CD8-positive, alpha-beta memory T cell (primary cell): Measurements from ENCODE around the gene USH2A. TPM values are rescaled to one million over a fixed set of nuclear protein-coding genes. Genes with fewer than 3 reads are reported as not detected.
"Not testable (repeated sequence)": the region's sequence is repeated elsewhere in the genome, so short reads cannot be mapped to it uniquely, and the experiment has no call there.

Experiments
- CTCF ChIA-PET: fragments of 350-600 bp; sonication (Branson Sonifier 250); formaldehyde crosslinking; loops from one replicate; lab custom pipeline; 2021; ENCODE audit warnings: antibody characterized with exemption; lab: Charles Lee
- POLR2A ChIA-PET: fragments of 350-600 bp; sonication (Branson Sonifier 250); formaldehyde crosslinking; loops from one replicate; lab custom pipeline; 2021; ENCODE audit warnings: antibody characterized with exemption; lab: Charles Lee
- DNase-seq, 5 donors: peaks; one replicate each; pipeline versions ENCODE4 v3.0.0 to v3.0.0-alpha.2; 2020 to 2022; ENCODE audit warnings: mixed read lengths in 1 of 5
- H3K27ac ChIP-seq: one replicate; pipeline ENCODE4 v1.7.0; 2013; ENCODE audit warnings: low read depth, mild to moderate bottlenecking, low read length, moderate library complexity
- H3K27me3 ChIP-seq: 2 replicates; pipeline ENCODE4 v1.7.0; 2013; ENCODE audit warnings: low read length, mild to moderate bottlenecking; ENCODE audit not compliant: insufficient read depth, poor library complexity, severe bottlenecking
- H3K36me3 ChIP-seq: 2 replicates; pipeline ENCODE4 v1.7.0; 2013; ENCODE audit warnings: mild to moderate bottlenecking, low read length, moderate library complexity; ENCODE audit not compliant: insufficient read depth
- H3K4me1 ChIP-seq: 2 replicates; pipeline ENCODE4 v1.7.0; 2013; ENCODE audit warnings: mild to moderate bottlenecking, low read length, moderate library complexity; ENCODE audit not compliant: insufficient read depth
- H3K4me3 ChIP-seq: 2 replicates; pipeline ENCODE4 v1.7.0; 2013; ENCODE audit warnings: mild to moderate bottlenecking, low read length
- H3K9me3 ChIP-seq: 2 replicates; pipeline ENCODE4 v1.7.0; 2013; ENCODE audit warnings: mild to moderate bottlenecking, low read length
- H3K27ac Mint-ChIP-seq, 8 donors: one replicate each; pipeline ENCODE4 v1.8.0; 2020 to 2021; ENCODE audit warnings: mixed read lengths in 8 of 8, mild to moderate bottlenecking in 6 of 8, inconsistent platforms in 3 of 8, moderate library complexity in 3 of 8
- H3K27me3 Mint-ChIP-seq, 2 donors: one replicate each; pipeline ENCODE4 v1.8.0; 2020 to 2021; ENCODE audit warnings: mixed read lengths in 2 of 2, mild to moderate bottlenecking in 1 of 2, moderate library complexity in 1 of 2
- H3K36me3 Mint-ChIP-seq, 3 donors: one replicate each; pipeline ENCODE4 v1.8.0; 2020 to 2021; ENCODE audit warnings: mixed read lengths in 3 of 3, inconsistent platforms in 1 of 3, mild to moderate bottlenecking in 1 of 3
- H3K4me1 Mint-ChIP-seq, 3 donors: one replicate each; pipeline ENCODE4 v1.8.0; 2020 to 2021; ENCODE audit warnings: mixed read lengths in 3 of 3, inconsistent platforms in 1 of 3, mild to moderate bottlenecking in 1 of 3
- H3K4me3 Mint-ChIP-seq, 7 donors: one replicate each; pipeline ENCODE4 v1.8.0; 2020 to 2021; ENCODE audit warnings: mixed read lengths in 7 of 7, mild to moderate bottlenecking in 6 of 7, moderate library complexity in 4 of 7, inconsistent platforms in 2 of 7
- H3K9me3 Mint-ChIP-seq, 5 donors: one replicate each; pipeline ENCODE4 v1.8.0; 2020 to 2022; ENCODE audit warnings: mixed read lengths in 5 of 5, mild to moderate bottlenecking in 3 of 5, moderate library complexity in 2 of 5, inconsistent platforms in 1 of 5
- polyA plus RNA-seq: library from polyadenylated mRNA; unstranded; fragments of 300-500 nt; fragmentation: Illumina TruSeq; gene quantifications from one replicate; pipeline ENCODE4 v1.2.3, GENCODE V29; 2021
- total RNA-seq, 2 experiments: library from RNA; stranded (reverse); gene quantifications; one replicate each; pipeline ENCODE4 v1.2.3, GENCODE V29; 2021

USH2A gene
- total and polyA plus RNA-seq, 3 experiments from 2014 or later = not detected

DNA sequence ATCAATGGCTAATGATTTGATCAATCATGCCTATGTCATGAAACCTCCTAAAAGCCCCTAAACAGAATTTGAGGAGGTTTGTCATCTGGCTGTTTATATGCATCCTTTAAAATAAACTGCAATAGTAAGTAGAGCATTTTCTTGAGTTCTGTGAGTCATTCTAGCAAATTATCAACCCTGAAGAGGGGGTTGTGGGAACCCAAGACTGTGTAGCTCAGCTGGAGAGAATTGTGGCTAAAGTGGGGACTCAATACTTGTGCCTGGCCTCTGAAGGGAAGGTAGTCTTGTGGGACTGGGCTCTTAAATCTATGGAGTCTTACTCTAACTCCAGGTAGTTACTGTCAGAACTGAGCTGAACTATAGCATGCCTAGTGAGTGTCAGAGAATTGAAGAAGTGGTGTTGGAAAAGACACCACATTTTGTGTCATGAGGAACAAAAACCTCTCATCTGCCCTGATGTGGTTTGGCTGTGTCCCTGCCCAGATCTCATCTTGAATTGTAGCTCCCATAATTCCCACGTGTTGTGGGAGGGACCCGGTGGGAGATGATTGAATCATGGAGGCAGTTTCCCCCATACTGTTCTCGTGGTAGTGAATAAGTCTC lies 402.4 kb downstream of the USH2A start:
- ChIA-PET CTCF (no interaction called here), POLR2A (no interaction called here)
- no peak overlapping the region for H3K27ac Mint-ChIP-seq
- H3K4me3 ChIP-seq = no peak overlapping the region
- no peaks in the 10 kb centered on the region for H3K27me3 Mint-ChIP-seq
- DNase-seq = no peak
- no peak overlapping the region for H3K4me3 Mint-ChIP-seq
- H3K4me1 Mint-ChIP-seq = no peaks in the 10 kb centered on the region
- H3K27me3 ChIP-seq = no peaks in the 10 kb centered on the region
- no peak overlapping the region for H3K27ac ChIP-seq
- H3K9me3 Mint-ChIP-seq = peaks cover 1 to 25% (median 7%) of the 10 kb centered on the region in 5 donors
- no peaks in the 10 kb centered on the region for H3K36me3 ChIP-seq
- no peaks in the 10 kb centered on the region for H3K4me1 ChIP-seq
- peaks cover 0 to 2% (median 0%) of the 10 kb centered on the region in 3 donors for H3K36me3 Mint-ChIP-seq
- H3K9me3 ChIP-seq = no peaks in the 10 kb centered on the region

DNA sequence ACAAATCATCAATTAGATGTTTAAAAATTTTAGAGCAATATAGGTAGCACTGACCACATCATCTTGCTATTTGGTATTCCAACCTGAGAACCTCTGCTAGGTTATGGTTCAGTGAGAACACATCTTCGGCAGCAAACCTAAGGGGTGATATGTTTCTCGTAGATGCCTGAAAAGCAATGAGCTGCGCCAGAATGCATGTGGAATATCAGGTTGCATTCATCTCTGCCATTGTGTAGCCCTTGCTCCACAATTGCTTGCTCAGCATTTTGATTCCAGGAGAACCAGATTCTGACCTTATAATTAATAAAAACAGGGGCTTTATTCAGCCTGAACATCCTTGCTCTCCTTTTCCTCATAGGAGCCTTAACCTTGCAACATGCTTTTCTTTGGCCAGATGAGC lies 408.1 kb downstream of the USH2A start:
- H3K27ac ChIP-seq = no peak overlapping the region
- ChIA-PET POLR2A (no interaction called here), CTCF (no interaction called here)
- H3K36me3 ChIP-seq = no peaks in the 10 kb centered on the region
- DNase-seq = no peak
- H3K9me3 ChIP-seq = no peaks in the 10 kb centered on the region
- peaks cover 11 to 24% (median 20%) of the 10 kb centered on the region in 5 donors for H3K9me3 Mint-ChIP-seq
- no peaks in the 10 kb centered on the region for H3K4me1 Mint-ChIP-seq
- H3K27me3 Mint-ChIP-seq = peaks cover 0 to 1% of the 10 kb centered on the region in 2 donors
- no peak overlapping the region for H3K4me3 ChIP-seq
- H3K4me3 Mint-ChIP-seq = no peak overlapping the region
- H3K27ac Mint-ChIP-seq = no peak overlapping the region
- H3K36me3 Mint-ChIP-seq = peaks cover 0 to 4% (median 0%) of the 10 kb centered on the region in 3 donors
- H3K4me1 ChIP-seq = no peaks in the 10 kb centered on the region
- no peaks in the 10 kb centered on the region for H3K27me3 ChIP-seq

DNA sequence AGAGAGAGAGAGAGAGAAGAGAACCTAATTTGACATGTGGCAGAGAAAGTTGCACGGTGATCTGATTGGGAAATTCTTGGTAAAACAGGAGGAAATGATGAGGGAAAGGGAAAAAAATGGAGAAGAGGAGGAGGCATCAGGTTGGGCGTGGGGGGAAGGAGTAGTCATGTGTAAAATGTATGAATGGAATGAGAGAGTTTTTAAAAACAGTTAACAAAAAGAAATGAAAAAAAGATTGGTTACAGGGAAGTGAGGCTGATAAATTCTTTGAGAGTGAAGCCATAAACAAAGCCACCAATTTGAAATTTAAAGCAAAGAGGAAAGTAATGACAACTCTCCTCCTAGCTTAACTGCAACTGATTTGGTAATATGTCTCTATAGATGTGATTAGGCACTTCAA lies 409.2 kb downstream of the USH2A start:
- H3K27ac Mint-ChIP-seq = no peak overlapping the region
- ChIA-PET CTCF (no interaction called here), POLR2A (no interaction called here)
- H3K4me1 Mint-ChIP-seq = no peaks in the 10 kb centered on the region
- H3K9me3 Mint-ChIP-seq = peaks cover 11 to 27% (median 21%) of the 10 kb centered on the region in 5 donors
- no peaks in the 10 kb centered on the region for H3K4me1 ChIP-seq
- H3K27ac ChIP-seq = no peak overlapping the region
- no peak overlapping the region for H3K4me3 ChIP-seq
- H3K27me3 Mint-ChIP-seq = peaks cover 0 to 1% of the 10 kb centered on the region in 2 donors
- H3K9me3 ChIP-seq = no peaks in the 10 kb centered on the region
- H3K4me3 Mint-ChIP-seq = no peak overlapping the region
- no peak for DNase-seq
- peaks cover 0 to 4% (median 0%) of the 10 kb centered on the region in 3 donors for H3K36me3 Mint-ChIP-seq
- no peaks in the 10 kb centered on the region for H3K27me3 ChIP-seq
- no peaks in the 10 kb centered on the region for H3K36me3 ChIP-seq

- H3K9me3 ChIP-seq, H3K27me3 ChIP-seq, H3K27ac ChIP-seq, H3K4me1 ChIP-seq, CTCF ChIA-PET, H3K36me3 ChIP-seq, POLR2A ChIA-PET, H3K36me3 Mint-ChIP-seq, H3K27me3 Mint-ChIP-seq, H3K27ac Mint-ChIP-seq, H3K4me3 ChIP-seq, H3K4me3 Mint-ChIP-seq, DNase-seq, H3K4me1 Mint-ChIP-seq: not testable (repeated sequence)
- H3K9me3 Mint-ChIP-seq = peaks cover 10 to 36% (median 22%) of the 10 kb centered on the region in 5 donors
Measured at GRCh38 chr1:216009456-216009855, 413.8 kb downstream of the USH2A start.

DNA sequence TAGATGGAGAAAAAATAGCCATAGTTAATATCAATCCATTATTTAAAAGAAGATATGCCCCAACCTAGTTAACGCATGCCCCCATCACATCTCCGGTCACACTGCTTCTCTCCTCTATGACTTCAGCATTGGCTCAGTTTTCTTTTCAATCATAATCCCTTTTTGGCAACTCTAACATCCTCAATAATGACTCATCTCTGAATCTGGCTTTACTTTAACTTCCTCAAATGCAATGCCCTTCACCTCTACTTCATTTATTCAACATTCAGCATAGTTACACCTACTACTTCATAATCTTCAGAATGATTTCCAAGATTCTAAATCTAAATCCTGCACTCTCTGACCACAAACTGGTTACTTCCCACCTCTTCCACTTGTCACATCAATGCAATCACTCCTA lies 417.3 kb downstream of the USH2A start:
- no peaks in the 10 kb centered on the region for H3K9me3 ChIP-seq
- ChIA-PET POLR2A (no interaction called here), CTCF (no interaction called here)
- Mint-ChIP-seq H3K36me3 (no peaks in the 10 kb centered on the region), H3K4me3 (no peak overlapping the region), H3K27ac (no peak overlapping the region), H3K27me3 (no peaks in the 10 kb centered on the region), H3K9me3 (peaks cover 0 to 15% (median 11%) of the 10 kb centered on the region in 5 donors), H3K4me1 (no peaks in the 10 kb centered on the region)
- H3K4me3 ChIP-seq = no peak overlapping the region
- no peaks in the 10 kb centered on the region for H3K36me3 ChIP-seq
- no peak for DNase-seq
- no peaks in the 10 kb centered on the region for H3K27me3 ChIP-seq
- H3K4me1 ChIP-seq = no peaks in the 10 kb centered on the region
- H3K27ac ChIP-seq = no peak overlapping the region

GRCh38 chr1:215992620-215993019 lies 430.6 kb downstream of the USH2A start:
- H3K27me3 Mint-ChIP-seq = no peaks in the 10 kb centered on the region
- no peaks in the 10 kb centered on the region for H3K4me1 Mint-ChIP-seq
- Histone ChIP-seq H3K27me3 (no peaks in the 10 kb centered on the region), H3K9me3 (no peaks in the 10 kb centered on the region), H3K4me3 (no peak overlapping the region), H3K4me1 (no peaks in the 10 kb centered on the region), H3K27ac (no peak overlapping the region), H3K36me3 (no peaks in the 10 kb centered on the region)
- peaks cover 0 to 26% (median 12%) of the 10 kb centered on the region in 5 donors for H3K9me3 Mint-ChIP-seq
- POLR2A ChIA-PET = no interaction called here
- no peak for DNase-seq
- H3K36me3 Mint-ChIP-seq = peaks cover 0 to 1% (median 0%) of the 10 kb centered on the region in 3 donors
- H3K27ac Mint-ChIP-seq = no peak overlapping the region
- CTCF ChIA-PET = no interaction called here
- no peak overlapping the region for H3K4me3 Mint-ChIP-seq

DNA sequence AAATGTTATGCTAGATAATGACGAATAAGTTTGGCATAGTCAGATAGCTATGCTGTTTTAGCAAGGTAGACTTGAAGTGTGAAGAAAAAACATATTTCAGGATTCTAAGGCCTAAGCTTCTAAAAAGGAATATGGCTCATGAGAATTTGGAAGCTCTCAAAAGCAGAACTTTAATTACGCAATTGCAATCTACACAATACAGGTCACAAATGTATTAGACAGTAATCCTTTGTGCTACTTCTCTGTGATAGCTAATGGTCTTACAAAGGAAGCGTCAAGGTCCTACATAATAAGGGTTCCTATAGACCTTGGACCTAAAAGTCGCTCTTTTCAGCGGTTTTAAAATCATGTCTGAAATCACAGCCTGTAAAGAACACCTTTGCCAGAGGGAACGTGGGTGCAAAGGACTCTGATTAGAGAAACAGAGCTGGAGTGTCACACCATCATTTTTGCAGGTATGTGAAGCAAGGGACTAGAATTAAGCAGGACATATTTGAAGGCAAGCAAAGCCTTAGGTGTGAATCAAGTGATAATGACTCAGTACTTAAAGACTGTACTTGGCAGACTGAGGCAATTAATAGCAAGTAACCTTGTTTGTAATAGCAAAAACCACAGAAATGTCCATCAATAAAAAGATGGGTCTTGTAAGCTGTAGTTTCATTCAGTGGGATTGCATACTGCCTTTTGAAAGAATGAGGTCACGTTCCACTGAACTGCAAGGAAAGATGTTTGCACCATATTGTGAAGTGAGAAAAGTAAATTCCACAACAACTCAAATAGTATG lies 436.0 kb downstream of the USH2A start:
- Mint-ChIP-seq H3K4me3 (no peak overlapping the region), H3K27ac (no peak overlapping the region), H3K9me3 (peaks cover 2 to 20% (median 16%) of the 10 kb centered on the region in 5 donors), H3K27me3 (no peaks in the 10 kb centered on the region), H3K4me1 (no peaks in the 10 kb centered on the region), H3K36me3 (peaks cover 0 to 1% (median 0%) of the 10 kb centered on the region in 3 donors)
- no peak overlapping the region for H3K4me3 ChIP-seq
- no peaks in the 10 kb centered on the region for H3K4me1 ChIP-seq
- H3K27me3 ChIP-seq = no peaks in the 10 kb centered on the region
- DNase-seq = no peak
- no peak overlapping the region for H3K27ac ChIP-seq
- H3K9me3 ChIP-seq = no peaks in the 10 kb centered on the region
- POLR2A ChIA-PET = no interaction called here
- no peaks in the 10 kb centered on the region for H3K36me3 ChIP-seq
- CTCF ChIA-PET = no interaction called here

DNA sequence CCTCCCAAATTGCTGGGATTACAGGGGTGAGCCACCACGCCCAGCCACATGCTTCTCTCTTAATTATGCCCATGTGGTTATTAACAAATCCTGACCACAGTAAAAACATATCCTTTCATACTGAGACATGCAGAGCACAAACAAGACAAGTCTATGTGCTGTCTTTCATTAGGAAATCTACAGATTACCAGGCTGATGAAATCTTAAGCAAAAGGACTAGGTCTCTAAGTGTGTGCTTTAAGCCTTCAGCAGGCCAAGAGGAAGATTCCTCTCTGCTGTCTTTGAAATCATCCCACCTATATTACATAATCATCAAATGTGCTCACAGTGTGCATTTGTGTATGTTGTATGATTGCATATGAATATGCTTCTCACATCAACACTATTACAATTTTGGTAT lies 436.8 kb downstream of the USH2A start:
- no peaks in the 10 kb centered on the region for H3K4me1 Mint-ChIP-seq
- POLR2A ChIA-PET = no interaction called here
- Histone ChIP-seq H3K4me1 (no peaks in the 10 kb centered on the region), H3K36me3 (no peaks in the 10 kb centered on the region), H3K4me3 (no peak overlapping the region), H3K27me3 (no peaks in the 10 kb centered on the region), H3K27ac (no peak overlapping the region), H3K9me3 (no peaks in the 10 kb centered on the region)
- H3K4me3 Mint-ChIP-seq = no peak overlapping the region
- DNase-seq = no peak
- peaks cover 0 to 1% (median 0%) of the 10 kb centered on the region in 3 donors for H3K36me3 Mint-ChIP-seq
- no peaks in the 10 kb centered on the region for H3K27me3 Mint-ChIP-seq
- H3K27ac Mint-ChIP-seq = no peak overlapping the region
- CTCF ChIA-PET = no interaction called here
- peaks cover 2 to 22% (median 17%) of the 10 kb centered on the region in 5 donors for H3K9me3 Mint-ChIP-seq
